HepG2 (cell line): ENCODE data around the gene PRKG1.

ENCODE experiments used
- CREB1 ChIP-seq, 2 experiments: fragments of 450-650 bp in 1 of 2; IDR thresholded peaks; 2 replicates each; pipeline ENCODE4 v1.6.1; 2016 to 2017; ENCODE audit warnings: control low read depth in 1 of 2, mild to moderate bottlenecking in 1 of 2, missing compliant biosample characterization in 1 of 2, missing genetic modification characterization in 1 of 2
- GABPA ChIP-seq, 2 experiments: IDR thresholded peaks; 2 replicates each; pipeline ENCODE4 v1.6.1; 2011 to 2016; ENCODE audit warnings: low read depth in 2 of 2, low read length in 1 of 2, missing biosample characterization in 1 of 2, missing genetic modification characterization in 1 of 2
- HNRNPUL1 ChIP-seq: fragments of 200-400 bp; formaldehyde crosslinking; IDR thresholded peaks from 2 replicates; pipeline ENCODE4 v1.6.1; 2017; ENCODE audit warnings: low read depth, mild to moderate bottlenecking, low read length, moderate library complexity
- MAX ChIP-seq: IDR thresholded peaks from 2 replicates; pipeline ENCODE4 v1.6.1; 2012; ENCODE audit warnings: inconsistent platforms
- MAZ ChIP-seq, 2 experiments: sonication (generic) in 1 of 2; formaldehyde crosslinking in 1 of 2; IDR thresholded peaks; 2 replicates each; pipeline versions ENCODE4 v1.5.0 to v1.6.1; 2012 to 2020; ENCODE audit warnings: low read depth in 2 of 2, mild to moderate bottlenecking in 2 of 2, borderline replicate concordance in 1 of 2, improper control_type of control experiment in 1 of 2, low read length in 1 of 2, missing genetic modification reagents in 1 of 2, moderate library complexity in 1 of 2
- NR2F6 ChIP-seq, 2 experiments: IDR thresholded peaks; 2 replicates each; pipeline ENCODE4 v1.6.1; 2016; ENCODE audit warnings: antibody characterized with exemption in 1 of 2, mild to moderate bottlenecking in 1 of 2
- RAD21 ChIP-seq: fragments of 450-650 bp; formaldehyde crosslinking; IDR thresholded peaks from 2 replicates; pipeline ENCODE4 v1.5.0; 2020; ENCODE audit warnings: mild to moderate bottlenecking
- RELA ChIP-seq: sonication (generic); formaldehyde crosslinking; IDR thresholded peaks from 2 replicates; pipeline ENCODE4 v1.4.0; 2020; ENCODE audit warnings: missing genetic modification reagents
- SRF ChIP-seq: IDR thresholded peaks from 2 replicates; pipeline ENCODE4 v1.6.1; 2011; ENCODE audit warnings: mild to moderate bottlenecking, low read depth, low read length, moderate library complexity
- UBTF ChIP-seq: sonication (generic); formaldehyde crosslinking; IDR thresholded peaks from 2 replicates; pipeline ENCODE4 v1.4.0; 2020; ENCODE audit warnings: mild to moderate bottlenecking, missing genetic modification reagents
- TF ChIP-seq, protein P1 (sequence below): IDR thresholded peaks from 2 replicates; pipeline ENCODE4 v1.6.1; 2016; ENCODE audit warnings: missing biosample characterization, missing genetic modification reagents, low read depth
- TF ChIP-seq, protein P2 (sequence below): sonication (generic); formaldehyde crosslinking; IDR thresholded peaks from 2 replicates; pipeline ENCODE4 v1.4.0; 2020; ENCODE audit warnings: missing genetic modification reagents, borderline replicate concordance

- TF ChIP-seq UBTF (CRISPR knock-in tag) (no peak), NR2F6 (IDR thresholded peaks at IDR 0.05) (no peak), NR2F6 (CRISPR knock-in tag; IDR thresholded peaks at IDR 0.05) (no peak), GABPA (IDR thresholded peaks at IDR 0.05; ENCODE audit: low read depth, low read length) (no peak), GABPA (CRISPR knock-in tag; IDR thresholded peaks at IDR 0.05; ENCODE audit: low read depth) (no peak), SRF (no peak), MAZ (IDR thresholded peaks at IDR 0.05; ENCODE audit: borderline replicate concordance, low read depth, low read length) (no peak), MAZ (CRISPR knock-in tag; IDR thresholded peaks at IDR 0.05; ENCODE audit: low read depth) (no peak), RAD21 (CRISPR knock-in tag) (no peak), CREB1 (IDR thresholded peaks at IDR 0.05) (no peak), CREB1 (CRISPR knock-in tag; IDR thresholded peaks at IDR 0.05) (no peak), RELA (CRISPR knock-in tag) (no peak), MAX (no peak), HNRNPUL1 (no peak)
- TF ChIP-seq, protein P1, sequence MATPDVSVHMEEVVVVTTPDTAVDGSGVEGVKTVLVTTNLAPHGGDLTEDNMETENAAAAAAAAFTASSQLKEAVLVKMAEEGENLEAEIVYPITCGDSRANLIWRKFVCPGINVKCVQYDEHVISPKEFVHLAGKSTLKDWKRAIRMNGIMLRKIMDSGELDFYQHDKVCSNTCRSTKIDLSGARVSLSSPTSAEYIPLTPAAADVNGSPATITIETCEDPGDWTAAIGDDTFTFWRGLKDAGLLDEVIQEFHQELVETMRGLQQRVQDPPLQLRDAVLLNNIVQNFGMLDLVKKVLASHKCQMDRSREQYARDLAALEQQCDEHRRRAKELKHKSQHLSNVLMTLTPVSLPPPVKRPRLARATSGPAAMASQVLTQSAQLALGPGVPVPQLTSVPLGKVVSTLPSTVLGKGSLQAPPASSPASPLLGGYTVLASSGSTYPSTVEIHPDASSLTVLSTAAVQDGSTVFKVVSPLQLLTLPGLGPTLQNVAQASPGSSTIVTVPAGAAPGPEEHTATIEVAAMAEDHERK (CRISPR knock-in tag): no peak
- TF ChIP-seq, protein P2, sequence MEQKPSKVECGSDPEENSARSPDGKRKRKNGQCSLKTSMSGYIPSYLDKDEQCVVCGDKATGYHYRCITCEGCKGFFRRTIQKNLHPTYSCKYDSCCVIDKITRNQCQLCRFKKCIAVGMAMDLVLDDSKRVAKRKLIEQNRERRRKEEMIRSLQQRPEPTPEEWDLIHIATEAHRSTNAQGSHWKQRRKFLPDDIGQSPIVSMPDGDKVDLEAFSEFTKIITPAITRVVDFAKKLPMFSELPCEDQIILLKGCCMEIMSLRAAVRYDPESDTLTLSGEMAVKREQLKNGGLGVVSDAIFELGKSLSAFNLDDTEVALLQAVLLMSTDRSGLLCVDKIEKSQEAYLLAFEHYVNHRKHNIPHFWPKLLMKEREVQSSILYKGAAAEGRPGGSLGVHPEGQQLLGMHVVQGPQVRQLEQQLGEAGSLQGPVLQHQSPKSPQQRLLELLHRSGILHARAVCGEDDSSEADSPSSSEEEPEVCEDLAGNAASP: no peak
Observed at GRCh38 chr10:51314481-51314880, 240.2 kb downstream of the PRKG1 start.
